ENCODE data around the gene ASTN2. TPM values are rescaled to one million over a fixed set of nuclear protein-coding genes. Genes with fewer than 3 reads are reported as not detected.

The ASTN2 gene
- total and polyA plus RNA-seq, 4 donors, result 0.57 to 2.9 (median 1.4) TPM

DNA sequence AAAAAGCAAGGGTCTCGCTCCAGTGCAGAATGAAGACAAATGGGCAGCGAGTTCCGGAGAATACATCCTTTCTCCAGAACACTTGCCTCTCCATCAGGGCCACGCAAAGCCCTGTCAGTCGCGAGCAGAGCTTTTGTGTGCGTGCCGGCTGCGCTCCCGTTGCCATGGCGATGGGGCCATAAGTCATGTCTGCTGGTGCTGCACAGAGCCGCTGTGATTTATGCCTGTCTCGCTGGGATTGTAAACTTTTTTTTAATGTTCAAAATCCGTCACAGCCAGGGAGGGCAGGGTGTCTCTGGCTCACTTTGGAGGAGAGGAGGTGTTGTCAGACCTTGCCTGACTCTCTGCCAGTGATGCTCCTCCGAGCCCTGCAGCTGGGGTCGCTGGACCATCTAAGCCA is 455.0 kb downstream of the ASTN2 start:
- 41% methylated on average over 16 of the region's 16 CpGs for WGBS
- H3K9ac ChIP-seq (ENCODE audit: low read depth in 1 of 2, low read length in 2 of 2), result no peak overlapping the region
- no peak for DNase-seq (ENCODE audit: low spot score)

GRCh38 chr9:116958881-116959280 is 456.0 kb downstream of the ASTN2 start:
- Histone ChIP-seq H3K4me1 (ENCODE audit: control insufficient read depth in 4 of 4, insufficient read depth in 4 of 4, low read length in 3 of 4) (no peaks in the 10 kb centered on the region), H3K27me3 (ENCODE audit: control insufficient read depth in 4 of 4, insufficient read depth in 4 of 4, low read length in 3 of 4) (peaks cover 0 to 4% (median under 1%) of the 10 kb centered on the region in 4 donors), H3K36me3 (ENCODE audit: control insufficient read depth in 4 of 4, insufficient read depth in 3 of 4, low read depth in 1 of 4, low read length in 3 of 4) (no peaks in the 10 kb centered on the region), H3K4me3 (ENCODE audit: low read depth in 1 of 3, low read length in 3 of 3) (no peak overlapping the region), H3K9ac (ENCODE audit: low read depth in 1 of 2, low read length in 2 of 2) (no peak overlapping the region), H3K27ac (ENCODE audit: low read depth in 1 of 2, low read length in 2 of 2) (no peak overlapping the region), H3K9me3 (ENCODE audit: control insufficient read depth in 4 of 4, low read length in 3 of 4) (no peaks in the 10 kb centered on the region)
- TF ChIP-seq ZBTB33 (IDR thresholded peaks at IDR 0.05) (no peak), SP1 (IDR thresholded peaks at IDR 0.05) (no peak), EGR1 (IDR thresholded peaks at IDR 0.05; ENCODE audit: low read depth in 2 of 2) (no peak), HNF4G (IDR thresholded peaks at IDR 0.05) (no peak), RXRA (IDR thresholded peaks at IDR 0.05) (no peak), CTCF (IDR thresholded peaks at IDR 0.05; ENCODE audit: low read depth, low read length, missing input control) (no peak), JUND (IDR thresholded peaks at IDR 0.05) (no peak), TAF1 (conservative IDR thresholded peaks at IDR 0.05) (no peak), YY1 (IDR thresholded peaks at IDR 0.05) (no peak), FOXA2 (IDR thresholded peaks at IDR 0.05) (no peak), NR2F2 (IDR thresholded peaks at IDR 0.05) (no peak), RAD21 (IDR thresholded peaks at IDR 0.05) (no peak), GABPA (IDR thresholded peaks at IDR 0.05 in 1 of 2, conservative IDR thresholded peaks at IDR 0.05 in 1 of 2) (no peak)
- TF ChIP-seq, protein P1, sequence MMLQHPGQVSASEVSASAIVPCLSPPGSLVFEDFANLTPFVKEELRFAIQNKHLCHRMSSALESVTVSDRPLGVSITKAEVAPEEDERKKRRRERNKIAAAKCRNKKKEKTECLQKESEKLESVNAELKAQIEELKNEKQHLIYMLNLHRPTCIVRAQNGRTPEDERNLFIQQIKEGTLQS (IDR thresholded peaks at IDR 0.05), result no peak
- TF ChIP-seq, protein P2, sequence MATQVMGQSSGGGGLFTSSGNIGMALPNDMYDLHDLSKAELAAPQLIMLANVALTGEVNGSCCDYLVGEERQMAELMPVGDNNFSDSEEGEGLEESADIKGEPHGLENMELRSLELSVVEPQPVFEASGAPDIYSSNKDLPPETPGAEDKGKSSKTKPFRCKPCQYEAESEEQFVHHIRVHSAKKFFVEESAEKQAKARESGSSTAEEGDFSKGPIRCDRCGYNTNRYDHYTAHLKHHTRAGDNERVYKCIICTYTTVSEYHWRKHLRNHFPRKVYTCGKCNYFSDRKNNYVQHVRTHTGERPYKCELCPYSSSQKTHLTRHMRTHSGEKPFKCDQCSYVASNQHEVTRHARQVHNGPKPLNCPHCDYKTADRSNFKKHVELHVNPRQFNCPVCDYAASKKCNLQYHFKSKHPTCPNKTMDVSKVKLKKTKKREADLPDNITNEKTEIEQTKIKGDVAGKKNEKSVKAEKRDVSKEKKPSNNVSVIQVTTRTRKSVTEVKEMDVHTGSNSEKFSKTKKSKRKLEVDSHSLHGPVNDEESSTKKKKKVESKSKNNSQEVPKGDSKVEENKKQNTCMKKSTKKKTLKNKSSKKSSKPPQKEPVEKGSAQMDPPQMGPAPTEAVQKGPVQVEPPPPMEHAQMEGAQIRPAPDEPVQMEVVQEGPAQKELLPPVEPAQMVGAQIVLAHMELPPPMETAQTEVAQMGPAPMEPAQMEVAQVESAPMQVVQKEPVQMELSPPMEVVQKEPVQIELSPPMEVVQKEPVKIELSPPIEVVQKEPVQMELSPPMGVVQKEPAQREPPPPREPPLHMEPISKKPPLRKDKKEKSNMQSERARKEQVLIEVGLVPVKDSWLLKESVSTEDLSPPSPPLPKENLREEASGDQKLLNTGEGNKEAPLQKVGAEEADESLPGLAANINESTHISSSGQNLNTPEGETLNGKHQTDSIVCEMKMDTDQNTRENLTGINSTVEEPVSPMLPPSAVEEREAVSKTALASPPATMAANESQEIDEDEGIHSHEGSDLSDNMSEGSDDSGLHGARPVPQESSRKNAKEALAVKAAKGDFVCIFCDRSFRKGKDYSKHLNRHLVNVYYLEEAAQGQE (IDR thresholded peaks at IDR 0.05), result no peak
- TF ChIP-seq, protein P3, sequence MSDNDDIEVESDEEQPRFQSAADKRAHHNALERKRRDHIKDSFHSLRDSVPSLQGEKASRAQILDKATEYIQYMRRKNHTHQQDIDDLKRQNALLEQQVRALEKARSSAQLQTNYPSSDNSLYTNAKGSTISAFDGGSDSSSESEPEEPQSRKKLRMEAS (IDR thresholded peaks at IDR 0.05), result no peak
- DNase-seq (ENCODE audit: low spot score), result no peak
- WGBS, result 47% methylated on average over 5 of the region's 5 CpGs

More for the DNA sequence above, 455.0 kb downstream of the ASTN2 start:
- Histone ChIP-seq H3K27me3 (ENCODE audit: control insufficient read depth in 4 of 4, insufficient read depth in 4 of 4, low read length in 3 of 4) (peaks cover 0 to 4% (median under 1%) of the 10 kb centered on the region in 4 donors), H3K4me1 (ENCODE audit: control insufficient read depth in 4 of 4, insufficient read depth in 4 of 4, low read length in 3 of 4) (no peaks in the 10 kb centered on the region), H3K4me3 (ENCODE audit: low read depth in 1 of 3, low read length in 3 of 3) (no peak overlapping the region), H3K27ac (ENCODE audit: low read depth in 1 of 2, low read length in 2 of 2) (no peak overlapping the region), H3K36me3 (ENCODE audit: control insufficient read depth in 4 of 4, insufficient read depth in 3 of 4, low read depth in 1 of 4, low read length in 3 of 4) (no peaks in the 10 kb centered on the region), H3K9me3 (ENCODE audit: control insufficient read depth in 4 of 4, low read length in 3 of 4) (no peaks in the 10 kb centered on the region)
- TF ChIP-seq HNF4G (IDR thresholded peaks at IDR 0.05), result no peak
- TF ChIP-seq FOXA1 (IDR thresholded peaks at IDR 0.05), result no peak
- no peak for TF ChIP-seq RXRA (IDR thresholded peaks at IDR 0.05)
- no peak for TF ChIP-seq YY1 (IDR thresholded peaks at IDR 0.05)
- TF ChIP-seq, protein P1 (IDR thresholded peaks at IDR 0.05), result no peak
- TF ChIP-seq FOXA2 (IDR thresholded peaks at IDR 0.05), result no peak

All from liver (tissue), 9 donors.